ENCODE data around the gene RAB24. TPM values are rescaled to one million over a fixed set of nuclear protein-coding genes. Genes with fewer than 3 reads are reported as not detected.

RAB24 gene
- total and polyA plus RNA-seq, 2 experiments from 2014 or later = 27.1 to 27.7 TPM

DNA sequence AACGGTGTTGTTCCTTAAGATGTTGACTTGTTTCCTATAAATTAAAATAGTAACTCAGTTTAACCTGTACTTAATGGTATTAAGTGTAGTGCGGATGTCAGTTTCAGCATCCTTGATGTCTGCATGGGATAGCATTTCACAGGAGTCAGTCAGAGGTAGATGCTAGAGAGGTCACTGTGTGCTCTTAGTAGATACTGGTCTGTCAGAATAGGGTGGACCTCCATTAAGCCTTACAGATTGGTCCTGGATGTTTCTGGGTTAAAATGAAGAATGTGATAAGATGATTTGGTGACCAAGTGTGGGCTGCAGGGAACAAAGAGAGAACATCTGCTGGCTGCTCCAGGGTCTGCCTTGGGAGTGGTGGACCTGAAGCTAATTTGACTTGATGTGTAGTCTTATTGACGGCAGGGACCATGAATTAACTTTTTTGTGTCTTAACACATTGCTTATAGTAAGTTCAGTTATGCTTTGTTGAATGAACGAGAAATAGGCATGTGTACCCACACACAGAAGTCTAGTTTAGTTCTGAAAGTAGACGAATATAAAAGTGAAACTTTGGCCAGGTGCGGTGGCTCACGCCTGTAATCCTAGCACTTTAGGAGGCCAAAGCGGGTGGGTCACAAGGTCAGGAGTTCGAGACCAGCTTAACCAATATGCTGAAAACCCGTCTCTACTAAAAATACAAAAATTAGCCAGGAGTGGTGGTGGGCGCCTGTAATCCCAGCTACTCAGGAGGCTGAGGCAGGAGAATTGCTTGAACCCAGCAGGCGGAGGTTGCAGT is 12.5 kb downstream of the RAB24 start:
- Histone ChIP-seq H2AFZ (no peak overlapping the region), H3K36me3 (ENCODE audit: insufficient read depth) (peaks cover 74% of the 10 kb centered on the region), H3K4me1 (ENCODE audit: insufficient read depth) (no peaks in the 10 kb centered on the region), H3K4me3 (no peak overlapping the region), H3K27ac (ENCODE audit: low read depth) (no peak overlapping the region), H3K4me2 (no peak overlapping the region), H3K27me3 (ENCODE audit: insufficient read depth) (no peaks in the 10 kb centered on the region), H4K20me1 (replicated peaks; ENCODE audit: insufficient read depth) (peaks cover 47% of the 10 kb centered on the region), H3K9me2 (ENCODE audit: insufficient read depth) (no peaks in the 10 kb centered on the region), H3F3A (replicated peaks; ENCODE audit: low read depth) (peaks cover 25% of the 10 kb centered on the region), H3K79me2 (replicated peaks; ENCODE audit: insufficient read depth) (peaks cover 15% of the 10 kb centered on the region; the same call in 1 of the 2 replicates)
- no peaks in the 10 kb centered on the region for H3K9me3 Mint-ChIP-seq
- DNase-seq (ENCODE audit: low spot score) (no peak), ATAC-seq (no peak)
- TF ChIP-seq EZH2 (IDR thresholded peaks at IDR 0.05; ENCODE audit: low read depth, unreplicated experiment) = no peak
- TF ChIP-seq STAT1 (IDR thresholded peaks at IDR 0.05; ENCODE audit: unreplicated experiment) = no peak
- TF ChIP-seq ZNF114 (CRISPR knock-in tag; IDR thresholded peaks at IDR 0.05) = no peak
- TF ChIP-seq, protein P1, sequence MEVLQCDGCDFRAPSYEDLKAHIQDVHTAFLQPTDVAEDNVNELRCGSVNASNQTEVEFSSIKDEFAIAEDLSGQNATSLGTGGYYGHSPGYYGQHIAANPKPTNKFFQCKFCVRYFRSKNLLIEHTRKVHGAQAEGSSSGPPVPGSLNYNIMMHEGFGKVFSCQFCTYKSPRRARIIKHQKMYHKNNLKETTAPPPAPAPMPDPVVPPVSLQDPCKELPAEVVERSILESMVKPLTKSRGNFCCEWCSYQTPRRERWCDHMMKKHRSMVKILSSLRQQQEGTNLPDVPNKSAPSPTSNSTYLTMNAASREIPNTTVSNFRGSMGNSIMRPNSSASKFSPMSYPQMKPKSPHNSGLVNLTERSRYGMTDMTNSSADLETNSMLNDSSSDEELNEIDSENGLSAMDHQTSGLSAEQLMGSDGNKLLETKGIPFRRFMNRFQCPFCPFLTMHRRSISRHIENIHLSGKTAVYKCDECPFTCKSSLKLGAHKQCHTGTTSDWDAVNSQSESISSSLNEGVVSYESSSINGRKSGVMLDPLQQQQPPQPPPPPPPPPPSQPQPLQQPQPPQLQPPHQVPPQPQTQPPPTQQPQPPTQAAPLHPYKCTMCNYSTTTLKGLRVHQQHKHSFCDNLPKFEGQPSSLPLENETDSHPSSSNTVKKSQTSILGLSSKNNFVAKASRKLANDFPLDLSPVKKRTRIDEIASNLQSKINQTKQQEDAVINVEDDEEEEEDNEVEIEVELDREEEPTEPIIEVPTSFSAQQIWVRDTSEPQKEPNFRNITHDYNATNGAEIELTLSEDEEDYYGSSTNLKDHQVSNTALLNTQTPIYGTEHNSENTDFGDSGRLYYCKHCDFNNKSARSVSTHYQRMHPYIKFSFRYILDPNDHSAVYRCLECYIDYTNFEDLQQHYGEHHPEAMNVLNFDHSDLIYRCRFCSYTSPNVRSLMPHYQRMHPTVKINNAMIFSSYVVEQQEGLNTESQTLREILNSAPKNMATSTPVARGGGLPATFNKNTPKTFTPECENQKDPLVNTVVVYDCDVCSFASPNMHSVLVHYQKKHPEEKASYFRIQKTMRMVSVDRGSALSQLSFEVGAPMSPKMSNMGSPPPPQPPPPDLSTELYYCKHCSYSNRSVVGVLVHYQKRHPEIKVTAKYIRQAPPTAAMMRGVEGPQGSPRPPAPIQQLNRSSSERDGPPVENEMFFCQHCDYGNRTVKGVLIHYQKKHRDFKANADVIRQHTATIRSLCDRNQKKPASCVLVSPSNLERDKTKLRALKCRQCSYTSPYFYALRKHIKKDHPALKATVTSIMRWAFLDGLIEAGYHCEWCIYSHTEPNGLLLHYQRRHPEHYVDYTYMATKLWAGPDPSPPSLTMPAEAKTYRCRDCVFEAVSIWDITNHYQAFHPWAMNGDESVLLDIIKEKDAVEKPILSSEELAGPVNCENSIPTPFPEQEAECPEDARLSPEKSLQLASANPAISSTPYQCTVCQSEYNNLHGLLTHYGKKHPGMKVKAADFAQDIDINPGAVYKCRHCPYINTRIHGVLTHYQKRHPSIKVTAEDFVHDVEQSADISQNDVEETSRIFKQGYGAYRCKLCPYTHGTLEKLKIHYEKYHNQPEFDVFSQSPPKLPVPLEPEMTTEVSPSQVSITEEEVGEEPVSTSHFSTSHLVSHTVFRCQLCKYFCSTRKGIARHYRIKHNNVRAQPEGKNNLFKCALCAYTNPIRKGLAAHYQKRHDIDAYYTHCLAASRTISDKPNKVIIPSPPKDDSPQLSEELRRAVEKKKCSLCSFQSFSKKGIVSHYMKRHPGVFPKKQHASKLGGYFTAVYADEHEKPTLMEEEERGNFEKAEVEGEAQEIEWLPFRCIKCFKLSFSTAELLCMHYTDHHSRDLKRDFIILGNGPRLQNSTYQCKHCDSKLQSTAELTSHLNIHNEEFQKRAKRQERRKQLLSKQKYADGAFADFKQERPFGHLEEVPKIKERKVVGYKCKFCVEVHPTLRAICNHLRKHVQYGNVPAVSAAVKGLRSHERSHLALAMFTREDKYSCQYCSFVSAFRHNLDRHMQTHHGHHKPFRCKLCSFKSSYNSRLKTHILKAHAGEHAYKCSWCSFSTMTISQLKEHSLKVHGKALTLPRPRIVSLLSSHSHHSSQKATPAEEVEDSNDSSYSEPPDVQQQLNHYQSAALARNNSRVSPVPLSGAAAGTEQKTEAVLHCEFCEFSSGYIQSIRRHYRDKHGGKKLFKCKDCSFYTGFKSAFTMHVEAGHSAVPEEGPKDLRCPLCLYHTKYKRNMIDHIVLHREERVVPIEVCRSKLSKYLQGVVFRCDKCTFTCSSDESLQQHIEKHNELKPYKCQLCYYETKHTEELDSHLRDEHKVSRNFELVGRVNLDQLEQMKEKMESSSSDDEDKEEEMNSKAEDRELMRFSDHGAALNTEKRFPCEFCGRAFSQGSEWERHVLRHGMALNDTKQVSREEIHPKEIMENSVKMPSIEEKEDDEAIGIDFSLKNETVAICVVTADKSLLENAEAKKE (CRISPR knock-in tag; IDR thresholded peaks at IDR 0.05) = no peak
- TF ChIP-seq, protein P2, sequence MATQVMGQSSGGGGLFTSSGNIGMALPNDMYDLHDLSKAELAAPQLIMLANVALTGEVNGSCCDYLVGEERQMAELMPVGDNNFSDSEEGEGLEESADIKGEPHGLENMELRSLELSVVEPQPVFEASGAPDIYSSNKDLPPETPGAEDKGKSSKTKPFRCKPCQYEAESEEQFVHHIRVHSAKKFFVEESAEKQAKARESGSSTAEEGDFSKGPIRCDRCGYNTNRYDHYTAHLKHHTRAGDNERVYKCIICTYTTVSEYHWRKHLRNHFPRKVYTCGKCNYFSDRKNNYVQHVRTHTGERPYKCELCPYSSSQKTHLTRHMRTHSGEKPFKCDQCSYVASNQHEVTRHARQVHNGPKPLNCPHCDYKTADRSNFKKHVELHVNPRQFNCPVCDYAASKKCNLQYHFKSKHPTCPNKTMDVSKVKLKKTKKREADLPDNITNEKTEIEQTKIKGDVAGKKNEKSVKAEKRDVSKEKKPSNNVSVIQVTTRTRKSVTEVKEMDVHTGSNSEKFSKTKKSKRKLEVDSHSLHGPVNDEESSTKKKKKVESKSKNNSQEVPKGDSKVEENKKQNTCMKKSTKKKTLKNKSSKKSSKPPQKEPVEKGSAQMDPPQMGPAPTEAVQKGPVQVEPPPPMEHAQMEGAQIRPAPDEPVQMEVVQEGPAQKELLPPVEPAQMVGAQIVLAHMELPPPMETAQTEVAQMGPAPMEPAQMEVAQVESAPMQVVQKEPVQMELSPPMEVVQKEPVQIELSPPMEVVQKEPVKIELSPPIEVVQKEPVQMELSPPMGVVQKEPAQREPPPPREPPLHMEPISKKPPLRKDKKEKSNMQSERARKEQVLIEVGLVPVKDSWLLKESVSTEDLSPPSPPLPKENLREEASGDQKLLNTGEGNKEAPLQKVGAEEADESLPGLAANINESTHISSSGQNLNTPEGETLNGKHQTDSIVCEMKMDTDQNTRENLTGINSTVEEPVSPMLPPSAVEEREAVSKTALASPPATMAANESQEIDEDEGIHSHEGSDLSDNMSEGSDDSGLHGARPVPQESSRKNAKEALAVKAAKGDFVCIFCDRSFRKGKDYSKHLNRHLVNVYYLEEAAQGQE (IDR thresholded peaks at IDR 0.05; ENCODE audit: unreplicated experiment) = no peak
- TF ChIP-seq, protein P3, sequence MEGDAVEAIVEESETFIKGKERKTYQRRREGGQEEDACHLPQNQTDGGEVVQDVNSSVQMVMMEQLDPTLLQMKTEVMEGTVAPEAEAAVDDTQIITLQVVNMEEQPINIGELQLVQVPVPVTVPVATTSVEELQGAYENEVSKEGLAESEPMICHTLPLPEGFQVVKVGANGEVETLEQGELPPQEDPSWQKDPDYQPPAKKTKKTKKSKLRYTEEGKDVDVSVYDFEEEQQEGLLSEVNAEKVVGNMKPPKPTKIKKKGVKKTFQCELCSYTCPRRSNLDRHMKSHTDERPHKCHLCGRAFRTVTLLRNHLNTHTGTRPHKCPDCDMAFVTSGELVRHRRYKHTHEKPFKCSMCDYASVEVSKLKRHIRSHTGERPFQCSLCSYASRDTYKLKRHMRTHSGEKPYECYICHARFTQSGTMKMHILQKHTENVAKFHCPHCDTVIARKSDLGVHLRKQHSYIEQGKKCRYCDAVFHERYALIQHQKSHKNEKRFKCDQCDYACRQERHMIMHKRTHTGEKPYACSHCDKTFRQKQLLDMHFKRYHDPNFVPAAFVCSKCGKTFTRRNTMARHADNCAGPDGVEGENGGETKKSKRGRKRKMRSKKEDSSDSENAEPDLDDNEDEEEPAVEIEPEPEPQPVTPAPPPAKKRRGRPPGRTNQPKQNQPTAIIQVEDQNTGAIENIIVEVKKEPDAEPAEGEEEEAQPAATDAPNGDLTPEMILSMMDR (conservative IDR thresholded peaks at IDR 0.05; ENCODE audit: low read depth in 2 of 2) = no peak
- no peak overlapping the region for H3K4me3 Mint-ChIP-seq
- peaks cover 3% of the 10 kb centered on the region; the same call in 2 of the 3 replicates for H3K4me1 Mint-ChIP-seq
- H3K36me3 Mint-ChIP-seq (ENCODE audit: low read depth) = peaks cover 93% of the 10 kb centered on the region
- H3K27ac Mint-ChIP-seq = no peak overlapping the region
- H3K27me3 Mint-ChIP-seq (ENCODE audit: insufficient read depth, low read depth, poor library complexity) = peaks cover 14% of the 10 kb centered on the region

All from GM23338 (cell line).